OCI-LY7 (cell line): ENCODE results near the gene ATP9B.

Source experiments
- CTCF ChIP-seq: fragments of 200-600 bp; sonication (generic); conservative IDR thresholded peaks from 2 replicates; pipeline ENCODE4 v1.5.1; 2014; ENCODE audit warnings: mild to moderate bottlenecking, antibody characterized with exemption, low read length, moderate library complexity, mixed read lengths
- EZH2phosphoT487 ChIP-seq: fragments of 200-600 bp; sonication (generic); IDR thresholded peaks from 2 replicates; pipeline ENCODE4 v1.6.1; 2018; ENCODE audit warnings: low read depth, borderline replicate concordance, mild to moderate bottlenecking, mixed run types, antibody characterized with exemption, low read length, moderate library complexity, mixed read lengths

GRCh38 chr18:79275992-79276391 lies 206.8 kb downstream of the ATP9B start:
- TF ChIP-seq CTCF (no peak), EZH2phosphoT487 (no peak)
